Large intestine (tissue), 3 donors: ENCODE data around the gene HIPK4. TPM values are rescaled to one million over a fixed set of nuclear protein-coding genes. Genes with fewer than 3 reads are reported as not detected.
A peak's percentile ranks its signal among the peaks of the same experiment; 100 is the strongest.

ENCODE experiments used
- DNase-seq, 2 donors: peaks; one replicate each; pipeline versions ENCODE4 v3.0.0 to v3.0.0-alpha.2; 2013
- H3K27ac ChIP-seq: one replicate; pipeline ENCODE4 v1.5.1; 2013; ENCODE audit warnings: low read length
- H3K27me3 ChIP-seq: 2 replicates; pipeline ENCODE4 v1.6.1; 2013; ENCODE audit warnings: low read length; ENCODE audit not compliant: control insufficient read depth, insufficient read depth
- H3K36me3 ChIP-seq: 2 replicates; pipeline ENCODE4 v1.6.1; 2013; ENCODE audit warnings: low read length; ENCODE audit not compliant: control insufficient read depth, insufficient read depth
- H3K4me1 ChIP-seq: one replicate; pipeline ENCODE4 v1.6.1; 2013; ENCODE audit warnings: low read length; ENCODE audit not compliant: control insufficient read depth, insufficient read depth
- H3K4me3 ChIP-seq: one replicate; pipeline ENCODE4 v1.5.1; 2013; ENCODE audit warnings: low read length
- H3K9me3 ChIP-seq: one replicate; pipeline ENCODE4 v1.6.1; 2013; ENCODE audit warnings: mild to moderate bottlenecking, low read depth, low read length, moderate library complexity; ENCODE audit not compliant: control insufficient read depth
- WGBS: methylation state at CpG from one replicate; pipeline ENCODE4 v1.1.5; 2013; ENCODE audit warnings: low lambda C conversion rate; ENCODE audit not compliant: insufficient coverage; 5-methylcytosine and 5-hydroxymethylcytosine counted together
- polyA plus RNA-seq: library from polyadenylated mRNA; unstranded; fragments of 120-200 nt; gene quantifications from one replicate; pipeline ENCODE4 v1.2.1, GENCODE V29; 2013

HIPK4 gene
- polyA plus RNA-seq, 1 donor = 0.10 TPM

- peak overlapping the region; percentile 61 for H3K4me3 ChIP-seq
- no peaks in the 10 kb centered on the region for H3K27me3 ChIP-seq
- H3K27ac ChIP-seq = peak overlapping the region; percentile 50
- peaks cover 15% of the 10 kb centered on the region for H3K4me1 ChIP-seq
- peaks cover 32% of the 10 kb centered on the region for H3K36me3 ChIP-seq
- no CpG with 5 or more reads among the region's 28 CpGs for WGBS
- no peaks in the 10 kb centered on the region for H3K9me3 ChIP-seq
- DNase-seq = peak; percentile 84 to 85
Measured at GRCh38 chr19:40365613-40366401, 24.2 kb downstream of the HIPK4 start.

- DNase-seq = no peak
- H3K4me1 ChIP-seq = peaks cover 11% of the 10 kb centered on the region
- WGBS = 100% methylated on average over 1 of the region's 3 CpGs
Measured at GRCh38 chr19:40365010-40365409, 25.0 kb downstream of the HIPK4 start.

GRCh38 chr19:40363069-40363468 is 26.9 kb downstream of the HIPK4 start:
- WGBS = 100% methylated on average over 2 of the region's 5 CpGs

More at GRCh38 chr19:40365010-40365409, 25.0 kb downstream of the HIPK4 start:
- Histone ChIP-seq H3K27ac (no peak overlapping the region), H3K27me3 (no peaks in the 10 kb centered on the region), H3K9me3 (no peaks in the 10 kb centered on the region), H3K4me3 (peak overlapping the region; percentile 61), H3K36me3 (peaks cover 25% of the 10 kb centered on the region)

GRCh38 chr19:40362160-40362559 is 27.8 kb downstream of the HIPK4 start:
- no peak for DNase-seq
- no peaks in the 10 kb centered on the region for H3K27me3 ChIP-seq
- H3K27ac ChIP-seq = no peak overlapping the region
- peaks cover 3% of the 10 kb centered on the region for H3K36me3 ChIP-seq
- no CpG with 5 or more reads among the region's 3 CpGs for WGBS
- no peak overlapping the region for H3K4me3 ChIP-seq
- peaks cover 11% of the 10 kb centered on the region for H3K4me1 ChIP-seq
- no peaks in the 10 kb centered on the region for H3K9me3 ChIP-seq

More at GRCh38 chr19:40363069-40363468, 26.9 kb downstream of the HIPK4 start:
- Histone ChIP-seq H3K4me3 (no peak overlapping the region), H3K27me3 (no peaks in the 10 kb centered on the region), H3K36me3 (peaks cover 10% of the 10 kb centered on the region), H3K9me3 (no peaks in the 10 kb centered on the region), H3K4me1 (peaks cover 11% of the 10 kb centered on the region), H3K27ac (no peak overlapping the region)
- no peak for DNase-seq

GRCh38 chr19:40360708-40361241 is 29.2 kb downstream of the HIPK4 start:
- Histone ChIP-seq H3K36me3 (peaks cover 3% of the 10 kb centered on the region), H3K4me1 (no peaks in the 10 kb centered on the region), H3K27me3 (no peaks in the 10 kb centered on the region), H3K27ac (no peak overlapping the region), H3K4me3 (no peak overlapping the region), H3K9me3 (no peaks in the 10 kb centered on the region)
- DNase-seq = no peak
- WGBS = no CpG with 5 or more reads among the region's 12 CpGs

GRCh38 chr19:40360020-40360707 is 29.8 kb downstream of the HIPK4 start:
- no peak for DNase-seq
- Histone ChIP-seq H3K4me1 (no peaks in the 10 kb centered on the region), H3K36me3 (peaks cover 3% of the 10 kb centered on the region), H3K27me3 (no peaks in the 10 kb centered on the region), H3K9me3 (no peaks in the 10 kb centered on the region), H3K4me3 (no peak overlapping the region), H3K27ac (no peak overlapping the region)
- no CpG with 5 or more reads among the region's 13 CpGs for WGBS

GRCh38 chr19:40358773-40359172 is 31.2 kb downstream of the HIPK4 start:
- H3K9me3 ChIP-seq = no peaks in the 10 kb centered on the region
- no peaks in the 10 kb centered on the region for H3K27me3 ChIP-seq
- peaks cover 3% of the 10 kb centered on the region for H3K36me3 ChIP-seq
- H3K4me3 ChIP-seq = no peak overlapping the region
- no CpG with 5 or more reads among the region's 5 CpGs for WGBS
- H3K4me1 ChIP-seq = no peaks in the 10 kb centered on the region
- no peak overlapping the region for H3K27ac ChIP-seq
- DNase-seq = no peak

- Histone ChIP-seq H3K27me3 (no peaks in the 10 kb centered on the region), H3K36me3 (peaks cover 3% of the 10 kb centered on the region), H3K27ac (no peak overlapping the region), H3K4me1 (no peaks in the 10 kb centered on the region), H3K4me3 (no peak overlapping the region), H3K9me3 (no peaks in the 10 kb centered on the region)
- DNase-seq = no peak
- WGBS = no CpG with 5 or more reads among the region's 3 CpGs
Measured at GRCh38 chr19:40357640-40358039, 32.3 kb downstream of the HIPK4 start.

- no peak overlapping the region for H3K4me3 ChIP-seq
- no peaks in the 10 kb centered on the region for H3K27me3 ChIP-seq
- H3K36me3 ChIP-seq = peaks cover 3% of the 10 kb centered on the region
- no peak overlapping the region for H3K27ac ChIP-seq
- DNase-seq = no peak
- H3K9me3 ChIP-seq = no peaks in the 10 kb centered on the region
- no peaks in the 10 kb centered on the region for H3K4me1 ChIP-seq
- WGBS = 81% methylated on average over 5 of the region's 6 CpGs
Measured at GRCh38 chr19:40356681-40357595, 33.0 kb downstream of the HIPK4 start.
